PFSK-1 (cell line): ENCODE results near the gene BTF3L4.

Experiments used
- FOXP2 ChIP-seq: optimal IDR thresholded peaks from 2 replicates; pipeline ENCODE3; 2011; ENCODE audit warnings: borderline replicate concordance, control low read depth, inconsistent platforms; ENCODE audit not compliant: insufficient read depth; ENCODE audit errors: extremely low read length, extremely low read depth
- POLR2AphosphoS5 ChIP-seq: IDR thresholded peaks from 2 replicates; pipeline ENCODE4 v1.6.1; 2012; ENCODE audit warnings: low read depth, mild to moderate bottlenecking, control low read depth, low read length, moderate library complexity
- REST ChIP-seq, 2 experiments: IDR thresholded peaks; 2 replicates each; pipeline versions ENCODE4 v1.6.1 to v1.8.0; 2011 to 2012; ENCODE audit warnings: low read depth in 2 of 2, low read length in 2 of 2, control low read depth in 1 of 2, inconsistent platforms in 1 of 2, mild to moderate bottlenecking in 1 of 2, moderate library complexity in 1 of 2; ENCODE audit not compliant: insufficient read depth in 1 of 2
- SIN3A ChIP-seq: IDR thresholded peaks from 2 replicates; pipeline ENCODE4 v1.6.1; 2012; ENCODE audit warnings: mild to moderate bottlenecking, low read length, moderate library complexity, borderline replicate concordance; ENCODE audit not compliant: insufficient read depth
- TAF1 ChIP-seq: IDR thresholded peaks from 2 replicates; pipeline ENCODE4 v1.6.1; 2012; ENCODE audit warnings: low read length, control low read depth, borderline replicate concordance; ENCODE audit not compliant: insufficient read depth

BTF3L4 gene

GRCh38 chr1:52059321-52059720, 3.2 kb downstream of the BTF3L4 start:
- TF ChIP-seq FOXP2 (no peak), POLR2AphosphoS5 (no peak), TAF1 (no peak)

GRCh38 chr1:52059888-52060287, 3.8 kb downstream of the BTF3L4 start:
- no peak for TF ChIP-seq POLR2AphosphoS5
- TF ChIP-seq FOXP2: no peak
- TF ChIP-seq TAF1: no peak
- no peak for TF ChIP-seq REST (IDR thresholded peaks at IDR 0.05; ENCODE audit: insufficient read depth in 1 of 2, low read depth in 2 of 2, low read length in 2 of 2)
- TF ChIP-seq SIN3A: no peak

- no peak for TF ChIP-seq TAF1
These were observed 4.7 kb downstream of the BTF3L4 start for GRCh38 chr1:52060822-52061221.

DNA sequence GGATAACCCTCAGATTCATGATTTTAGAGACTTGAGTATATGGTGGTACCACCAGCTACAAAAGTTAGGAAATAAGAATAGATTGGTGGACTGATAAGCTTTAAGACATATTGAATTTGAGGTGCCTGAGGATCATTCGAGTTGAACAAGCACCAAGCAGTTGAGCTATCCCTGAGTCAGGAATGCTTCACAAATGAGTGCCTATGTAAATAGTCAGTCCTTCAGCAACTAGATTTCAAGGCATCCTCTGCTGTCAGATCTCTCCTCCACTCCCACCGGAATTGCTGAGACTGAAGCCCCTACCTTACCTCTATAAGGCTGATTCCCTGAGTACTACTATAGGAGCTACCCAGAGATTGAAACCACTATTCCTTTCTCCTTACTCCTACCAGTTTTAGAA, 7.1 kb downstream of the BTF3L4 start:
- no peak for TF ChIP-seq REST (IDR thresholded peaks at IDR 0.05; ENCODE audit: insufficient read depth in 1 of 2, low read depth in 2 of 2, low read length in 2 of 2)
- no peak for TF ChIP-seq TAF1
- TF ChIP-seq SIN3A: no peak
- TF ChIP-seq FOXP2: no peak
- TF ChIP-seq POLR2AphosphoS5: no peak

- TF ChIP-seq POLR2AphosphoS5: no peak
- TF ChIP-seq FOXP2: no peak
- TF ChIP-seq TAF1: no peak
- no peak for TF ChIP-seq SIN3A
- TF ChIP-seq REST (IDR thresholded peaks at IDR 0.05; ENCODE audit: insufficient read depth in 1 of 2, low read depth in 2 of 2, low read length in 2 of 2): no peak
These were observed 14.6 kb downstream of the BTF3L4 start for GRCh38 chr1:52070704-52071103.

GRCh38 chr1:52072291-52072690, 16.2 kb downstream of the BTF3L4 start:
- TF ChIP-seq FOXP2 (no peak), SIN3A (no peak), REST (IDR thresholded peaks at IDR 0.05; ENCODE audit: insufficient read depth in 1 of 2, low read depth in 2 of 2, low read length in 2 of 2) (no peak), TAF1 (no peak), POLR2AphosphoS5 (no peak)
